Measurements from ENCODE around the gene LRRN3. TPM values are rescaled to one million over a fixed set of nuclear protein-coding genes. Genes with fewer than 3 reads are reported as not detected.

Gene LRRN3
- polyA plus RNA-seq, 2 of the 4 experiments (the other 2 are of a cell fraction) = 0.05 to 0.06 TPM

- no peak overlapping the region for H3K27ac ChIP-seq
- ChIA-PET CTCF (no interaction called here), POLR2A (no interaction called here)
- no peaks in the 10 kb centered on the region for H3K4me1 ChIP-seq
- ATAC-seq (no peak), DNase-seq (ENCODE audit: low read depth in 1 of 2, low spot score in 1 of 2) (no peak), FAIRE-seq (no peak)
- TF ChIP-seq CEBPB (IDR thresholded peaks at IDR 0.05) = no peak
- no peak for TF ChIP-seq HOXB5 (CRISPR knock-in tag; IDR thresholded peaks at IDR 0.05)
- TF ChIP-seq HOXB13 (CRISPR knock-in tag; IDR thresholded peaks at IDR 0.05; ENCODE audit: low read depth) = no peak
- TF ChIP-seq HES2 (IDR thresholded peaks at IDR 0.05) = no peak
- TF ChIP-seq KDM1A (IDR thresholded peaks at IDR 0.05; ENCODE audit: low read depth) = no peak
- no peak for TF ChIP-seq SREBF2 (IDR thresholded peaks at IDR 0.05)
- no peak for TF ChIP-seq RNF2 (IDR thresholded peaks at IDR 0.05; ENCODE audit: borderline replicate concordance, low read depth)
- no peak for TF ChIP-seq ZSCAN20 (CRISPR knock-in tag; IDR thresholded peaks at IDR 0.05)
- no peak for TF ChIP-seq BCL3 (IDR thresholded peaks at IDR 0.05)
- TF ChIP-seq GATA3 (IDR thresholded peaks at IDR 0.05; ENCODE audit: borderline replicate concordance) = no peak
- TF ChIP-seq USF2 (IDR thresholded peaks at IDR 0.05) = no peak
- TF ChIP-seq NFE2L2 (conservative IDR thresholded peaks at IDR 0.05; ENCODE audit: low read length) = no peak
- TF ChIP-seq, protein P1, sequence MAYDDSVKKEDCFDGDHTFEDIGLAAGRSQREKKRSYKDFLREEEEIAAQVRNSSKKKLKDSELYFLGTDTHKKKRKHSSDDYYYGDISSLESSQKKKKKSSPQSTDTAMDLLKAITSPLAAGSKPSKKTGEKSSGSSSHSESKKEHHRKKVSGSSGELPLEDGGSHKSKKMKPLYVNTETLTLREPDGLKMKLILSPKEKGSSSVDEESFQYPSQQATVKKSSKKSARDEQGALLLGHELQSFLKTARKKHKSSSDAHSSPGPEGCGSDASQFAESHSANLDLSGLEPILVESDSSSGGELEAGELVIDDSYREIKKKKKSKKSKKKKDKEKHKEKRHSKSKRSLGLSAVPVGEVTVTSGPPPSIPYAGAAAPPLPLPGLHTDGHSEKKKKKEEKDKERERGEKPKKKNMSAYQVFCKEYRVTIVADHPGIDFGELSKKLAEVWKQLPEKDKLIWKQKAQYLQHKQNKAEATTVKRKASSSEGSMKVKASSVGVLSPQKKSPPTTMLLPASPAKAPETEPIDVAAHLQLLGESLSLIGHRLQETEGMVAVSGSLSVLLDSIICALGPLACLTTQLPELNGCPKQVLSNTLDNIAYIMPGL (CRISPR knock-in tag; IDR thresholded peaks at IDR 0.05; ENCODE audit: borderline replicate concordance) = no peak
- TF ChIP-seq MAFK (IDR thresholded peaks at IDR 0.05; ENCODE audit: partially characterized antibody) = no peak
- TF ChIP-seq EP300 (IDR thresholded peaks at IDR 0.05) = no peak
- no peak for TF ChIP-seq JUNB (IDR thresholded peaks at IDR 0.05)
- TF ChIP-seq HOXA7 (CRISPR knock-in tag; IDR thresholded peaks at IDR 0.05) = no peak
- no peak for TF ChIP-seq EHF (CRISPR knock-in tag; IDR thresholded peaks at IDR 0.05)
- TF ChIP-seq RAD21 (conservative IDR thresholded peaks at IDR 0.05 in 1 of 2, IDR thresholded peaks at IDR 0.05 in 1 of 2) = no peak
- H3K4me3 ChIP-seq = no peak overlapping the region
- H3K9me3 ChIP-seq = no peaks in the 10 kb centered on the region
- WGBS (ENCODE audit: missing lambda C conversion rate) = 82% methylated on average over 6 of the region's 6 CpGs
- H3K4me2 ChIP-seq = no peak overlapping the region
Observed at GRCh38 chr7:111147708-111148533, 57.0 kb downstream of the LRRN3 start.

- no peak overlapping the region for H3K4me3 ChIP-seq
- no peaks in the 10 kb centered on the region for H3K4me1 ChIP-seq
- no peak overlapping the region for H3K4me2 ChIP-seq
- no peaks in the 10 kb centered on the region for H3K9me3 ChIP-seq
- no peak for ATAC-seq
- CTCF ChIA-PET = interaction anchor here (1.3 kb wide), 1 partner anchor 13 kb away, joined by 3 read pairs; no protein-coding TSS in a partner anchor
- no peak for DNase-seq (ENCODE audit: low read depth in 1 of 2, low spot score in 1 of 2)
- no peak for FAIRE-seq
- POLR2A ChIA-PET = no interaction called here
- WGBS (ENCODE audit: missing lambda C conversion rate) = 93% methylated on average over 1 of the region's 1 CpG
- H3K27ac ChIP-seq = no peak overlapping the region
- TF ChIP-seq RFX5 (IDR thresholded peaks at IDR 0.05) (no peak), E2F6 (IDR thresholded peaks at IDR 0.05; ENCODE audit: borderline replicate concordance, low read depth) (no peak), SREBF2 (IDR thresholded peaks at IDR 0.05) (no peak), SMC3 (IDR thresholded peaks at IDR 0.05) (no peak), RAD21 (conservative IDR thresholded peaks at IDR 0.05 in 1 of 2, IDR thresholded peaks at IDR 0.05 in 1 of 2) (no peak), JUNB (IDR thresholded peaks at IDR 0.05) (no peak)
Observed at GRCh38 chr7:111150709-111151108, 59.8 kb downstream of the LRRN3 start.
